Osteoblast (primary cell): ENCODE results near the gene AJM1. TPM values are rescaled to one million over a fixed set of nuclear protein-coding genes. Genes with fewer than 3 reads are reported as not detected.
"Not testable (repeated sequence)": the region's sequence is repeated elsewhere in the genome, so short reads cannot be mapped to it uniquely, and the experiment has no call there.

Experiments used
- DNase-seq: peaks from one replicate; pipeline ENCODE4 v3.0.0; 2011; ENCODE audit warnings: low spot score, mixed read lengths; ENCODE audit not compliant: insufficient read length; ENCODE audit errors: missing footprints
- H2AFZ ChIP-seq: 2 replicates; pipeline ENCODE4 v1.6.0; 2011; ENCODE audit warnings: mild to moderate bottlenecking, low read length
- H3K27ac ChIP-seq: 2 replicates; pipeline ENCODE4 v1.5.1; 2011; ENCODE audit warnings: mild to moderate bottlenecking, low read depth, low read length, moderate library complexity
- H3K27me3 ChIP-seq: 2 replicates; pipeline ENCODE4 v1.6.0; 2012; ENCODE audit warnings: mild to moderate bottlenecking, control low read depth, inconsistent platforms, low read length, moderate library complexity; ENCODE audit not compliant: insufficient read depth
- H3K36me3 ChIP-seq: 2 replicates; pipeline ENCODE4 v1.5.1; 2011; ENCODE audit warnings: mild to moderate bottlenecking, low read length, control low read depth, moderate library complexity; ENCODE audit not compliant: insufficient read depth
- H3K4me1 ChIP-seq: 2 replicates; pipeline ENCODE4 v1.5.1; 2011; ENCODE audit warnings: mild to moderate bottlenecking, low read length, control low read depth, moderate library complexity; ENCODE audit not compliant: insufficient read depth
- H3K4me2 ChIP-seq: 2 replicates; pipeline ENCODE4 v1.6.0; 2011; ENCODE audit warnings: mild to moderate bottlenecking, low read length; ENCODE audit not compliant: insufficient read depth
- H3K4me3 ChIP-seq: fragments of 200-600 bp; sonication (generic); 3 replicates; pipeline ENCODE4 v1.5.1; 2012; ENCODE audit warnings: mild to moderate bottlenecking, low read length, inconsistent platforms; ENCODE audit not compliant: insufficient read depth
- H3K79me2 ChIP-seq: 2 replicates; pipeline ENCODE4 v1.6.0; 2012; ENCODE audit warnings: mild to moderate bottlenecking, low read length, control low read depth, inconsistent platforms; ENCODE audit not compliant: insufficient read depth
- H3K9me3 ChIP-seq: 2 replicates; pipeline ENCODE4 v1.5.1; 2011; ENCODE audit warnings: low read depth, low read length, control low read depth
- H4K20me1 ChIP-seq: 2 replicates; pipeline ENCODE4 v1.6.0; 2012; ENCODE audit warnings: mild to moderate bottlenecking, low read length, control low read depth; ENCODE audit not compliant: insufficient read depth
- total RNA-seq: library from RNA; depleted of rRNA; stranded (reverse); fragments of >200 nt; gene quantifications from 2 replicates; pipeline ENCODE4 v1.2.3, GENCODE V29; 2012
- TF ChIP-seq, protein P1 (sequence below): IDR thresholded peaks from 2 replicates; pipeline ENCODE4 v1.5.1; 2011; ENCODE audit warnings: mild to moderate bottlenecking, low read depth, low read length, moderate library complexity; ENCODE audit errors: extremely low read depth

AJM1 gene
- total RNA-seq, 1 donor = 1.1 TPM

DNA sequence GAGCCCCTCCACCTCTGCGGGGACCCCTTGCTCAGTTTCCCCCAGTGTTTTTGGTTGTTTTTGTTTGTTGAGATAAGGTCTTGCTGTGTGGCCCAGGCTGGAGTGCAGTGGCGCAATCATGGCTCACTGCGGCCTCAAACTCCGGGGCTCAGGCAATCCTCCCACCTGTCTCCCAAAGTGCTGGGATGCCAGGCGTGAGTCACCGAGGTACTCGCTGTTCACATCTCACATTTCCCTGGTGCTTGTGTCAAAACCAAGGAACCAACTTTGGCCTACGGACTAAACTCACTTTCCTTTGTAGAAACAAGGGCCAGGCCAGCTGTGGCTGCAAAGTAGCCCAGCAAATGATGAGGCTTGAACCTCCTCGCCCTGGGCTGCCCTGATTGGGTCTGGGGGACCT lies 9.7 kb upstream of the AJM1 start:
- no peak overlapping the region for H3K27ac ChIP-seq
- H3K4me2 ChIP-seq = no peak overlapping the region
- TF ChIP-seq, protein P1, sequence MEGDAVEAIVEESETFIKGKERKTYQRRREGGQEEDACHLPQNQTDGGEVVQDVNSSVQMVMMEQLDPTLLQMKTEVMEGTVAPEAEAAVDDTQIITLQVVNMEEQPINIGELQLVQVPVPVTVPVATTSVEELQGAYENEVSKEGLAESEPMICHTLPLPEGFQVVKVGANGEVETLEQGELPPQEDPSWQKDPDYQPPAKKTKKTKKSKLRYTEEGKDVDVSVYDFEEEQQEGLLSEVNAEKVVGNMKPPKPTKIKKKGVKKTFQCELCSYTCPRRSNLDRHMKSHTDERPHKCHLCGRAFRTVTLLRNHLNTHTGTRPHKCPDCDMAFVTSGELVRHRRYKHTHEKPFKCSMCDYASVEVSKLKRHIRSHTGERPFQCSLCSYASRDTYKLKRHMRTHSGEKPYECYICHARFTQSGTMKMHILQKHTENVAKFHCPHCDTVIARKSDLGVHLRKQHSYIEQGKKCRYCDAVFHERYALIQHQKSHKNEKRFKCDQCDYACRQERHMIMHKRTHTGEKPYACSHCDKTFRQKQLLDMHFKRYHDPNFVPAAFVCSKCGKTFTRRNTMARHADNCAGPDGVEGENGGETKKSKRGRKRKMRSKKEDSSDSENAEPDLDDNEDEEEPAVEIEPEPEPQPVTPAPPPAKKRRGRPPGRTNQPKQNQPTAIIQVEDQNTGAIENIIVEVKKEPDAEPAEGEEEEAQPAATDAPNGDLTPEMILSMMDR = no peak
- no peak for DNase-seq
- peaks cover 3% of the 10 kb centered on the region for H4K20me1 ChIP-seq
- H2AFZ ChIP-seq = no peak overlapping the region
- H3K4me1 ChIP-seq = no peaks in the 10 kb centered on the region
- no peaks in the 10 kb centered on the region for H3K79me2 ChIP-seq
- no peaks in the 10 kb centered on the region for H3K27me3 ChIP-seq
- no peak overlapping the region for H3K4me3 ChIP-seq
- no peaks in the 10 kb centered on the region for H3K9me3 ChIP-seq
- H3K36me3 ChIP-seq = peaks cover 39% of the 10 kb centered on the region

DNA sequence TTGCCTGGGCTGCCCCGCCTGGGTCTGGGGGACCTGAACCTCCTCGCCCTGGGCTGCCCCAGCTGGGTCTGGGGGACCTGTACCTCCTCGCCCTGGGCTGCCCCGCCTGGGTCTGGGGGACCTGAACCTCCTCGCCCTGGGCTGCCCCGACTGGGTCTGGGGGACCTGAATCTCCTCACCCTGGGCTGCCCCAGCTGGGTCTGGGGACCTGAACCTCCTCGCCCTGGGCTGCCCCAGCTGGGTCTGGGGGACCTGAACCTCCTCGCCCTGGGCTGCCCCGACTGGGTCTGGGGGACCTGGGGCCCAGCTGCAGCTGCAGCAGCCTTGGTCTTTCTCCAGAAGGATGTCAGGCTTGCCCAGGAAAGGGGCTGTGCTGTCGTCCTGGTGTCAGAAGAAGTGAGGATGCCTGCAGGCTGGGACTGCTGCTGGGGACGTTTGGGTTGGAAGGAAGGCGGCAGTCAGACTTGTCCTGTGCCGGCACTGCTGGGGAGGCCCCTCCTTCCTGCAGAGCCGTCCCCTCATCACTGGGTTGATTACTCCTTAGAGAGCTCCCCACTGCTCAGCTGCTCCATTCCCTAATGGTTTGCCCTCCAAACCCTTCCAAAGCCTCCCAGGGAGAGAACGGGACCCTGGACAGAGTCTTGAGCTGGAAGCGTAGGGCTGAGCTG lies 8.8 kb upstream of the AJM1 start:
- not testable (repeated sequence) for H2AFZ ChIP-seq, H3K27me3 ChIP-seq, DNase-seq, H3K79me2 ChIP-seq, H3K4me3 ChIP-seq, H3K4me1 ChIP-seq, H3K27ac ChIP-seq, H4K20me1 ChIP-seq, H3K9me3 ChIP-seq, H3K4me2 ChIP-seq
- H3K36me3 ChIP-seq = peaks cover 36% of the 10 kb centered on the region

DNA sequence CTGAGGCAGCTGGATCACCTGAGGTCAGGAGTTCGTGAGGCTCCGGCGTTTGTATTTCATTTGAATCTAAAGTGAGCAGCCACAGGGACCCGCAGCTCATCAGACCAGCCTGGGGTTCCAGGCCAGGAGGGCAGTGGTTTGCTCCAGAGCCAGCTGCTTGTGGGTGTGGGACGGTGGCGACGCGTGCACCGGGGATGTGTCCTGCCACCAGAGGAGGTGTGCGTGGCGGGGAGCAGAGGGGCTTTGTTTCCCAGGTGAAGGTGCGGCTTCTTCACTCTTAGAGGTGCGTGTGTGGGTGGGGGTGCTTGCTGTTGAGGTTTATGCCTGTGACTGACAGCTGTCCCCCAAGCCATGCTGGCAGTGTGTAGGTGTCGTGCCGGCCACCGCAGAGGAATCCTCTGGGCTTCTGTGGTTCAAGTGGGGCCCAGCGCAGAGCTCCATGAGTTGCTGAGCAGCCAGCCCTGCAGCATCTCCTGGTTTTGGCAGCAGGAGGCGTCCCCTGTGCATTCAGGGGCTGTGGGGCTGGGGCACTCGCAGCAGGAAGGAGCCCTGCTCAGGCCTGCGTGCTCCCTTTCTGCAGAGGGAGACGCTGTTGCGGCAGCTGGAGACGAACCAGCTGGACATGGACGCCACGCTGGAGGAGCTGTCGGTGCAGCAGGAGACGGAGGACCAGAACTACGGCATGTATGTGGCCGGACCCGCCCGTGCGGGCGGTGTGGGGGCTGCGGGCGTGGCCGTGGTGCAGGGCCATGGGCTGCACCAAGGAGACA lies 6.9 kb upstream of the AJM1 start:
- TF ChIP-seq, protein P1 = no peak

DNA sequence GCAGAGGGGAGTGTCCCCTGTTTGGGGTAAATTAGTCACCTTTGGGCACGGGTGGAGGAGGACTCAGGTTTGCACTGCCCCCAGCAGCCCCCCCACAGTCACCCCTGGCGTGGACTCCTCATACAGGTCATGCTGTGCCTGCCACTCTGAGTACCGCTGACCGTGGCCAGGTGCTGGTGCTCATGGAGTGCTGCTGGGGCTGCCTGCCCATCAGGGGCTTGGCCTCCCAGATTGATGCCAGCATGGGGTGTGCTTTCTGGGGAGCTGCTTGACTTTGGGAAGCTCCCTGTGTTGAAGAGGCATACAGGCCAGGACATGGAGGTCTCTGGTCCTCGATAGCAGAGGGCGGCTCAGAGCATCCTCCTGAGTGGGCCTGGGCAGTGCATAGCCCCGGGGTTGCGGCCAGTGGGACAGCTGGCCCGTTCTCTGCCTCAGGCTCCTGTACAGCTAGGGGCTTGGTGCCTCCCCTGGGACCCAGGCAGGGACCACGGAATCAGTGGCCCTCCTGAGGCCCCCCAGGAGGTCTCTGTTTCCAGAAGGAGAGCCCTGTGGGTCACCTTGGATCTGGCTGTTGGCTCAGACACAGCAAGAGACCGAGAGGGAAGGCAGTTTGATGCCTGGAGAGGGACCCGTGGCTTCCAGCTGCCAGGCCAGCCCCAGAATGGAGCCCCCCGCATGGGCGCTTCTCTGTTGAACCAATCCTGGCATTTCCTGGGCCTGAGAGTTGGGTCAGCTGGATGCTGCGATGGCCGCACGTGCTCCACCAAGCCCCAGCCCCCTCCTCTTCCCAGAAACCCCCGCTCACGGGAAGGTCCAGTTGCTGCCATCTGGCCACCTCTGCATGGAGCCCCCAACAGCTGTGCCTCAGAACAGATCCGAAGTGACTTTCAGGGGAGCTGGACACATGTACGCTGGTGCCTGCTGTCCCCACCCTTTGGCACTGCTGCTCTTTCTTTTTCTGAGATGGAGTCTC lies 6.1 kb upstream of the AJM1 start:
- H3K4me2 ChIP-seq = no peak overlapping the region
- H3K27ac ChIP-seq = no peak overlapping the region
- H3K36me3 ChIP-seq = peaks cover 15% of the 10 kb centered on the region
- DNase-seq = no peak
- no peak overlapping the region for H3K4me3 ChIP-seq
- no peak overlapping the region for H2AFZ ChIP-seq
- no peaks in the 10 kb centered on the region for H3K9me3 ChIP-seq
- no peaks in the 10 kb centered on the region for H3K79me2 ChIP-seq
- H3K4me1 ChIP-seq = peaks cover 1% of the 10 kb centered on the region
- H3K27me3 ChIP-seq = no peaks in the 10 kb centered on the region
- TF ChIP-seq, protein P1 = no peak
- peaks cover 1% of the 10 kb centered on the region for H4K20me1 ChIP-seq

More for the DNA sequence above, 6.9 kb upstream of the AJM1 start:
- Histone ChIP-seq H3K4me2 (no peak overlapping the region), H3K27me3 (no peaks in the 10 kb centered on the region), H3K9me3 (no peaks in the 10 kb centered on the region), H4K20me1 (peaks cover 3% of the 10 kb centered on the region), H3K79me2 (no peaks in the 10 kb centered on the region), H2AFZ (no peak overlapping the region), H3K36me3 (peaks cover 21% of the 10 kb centered on the region), H3K4me1 (no peaks in the 10 kb centered on the region), H3K4me3 (no peak overlapping the region), H3K27ac (no peak overlapping the region)
- no peak for DNase-seq
